Left kidney (tissue), 2 donors: ENCODE data around the gene ZKSCAN1. TPM values are rescaled to one million over a fixed set of nuclear protein-coding genes. Genes with fewer than 3 reads are reported as not detected.

ENCODE experiments used
- DNase-seq: peaks from one replicate; pipeline ENCODE4 v3.0.0-alpha.2; 2013
- polyA plus RNA-seq: library from polyadenylated mRNA; unstranded; fragments of 120-200 nt; gene quantifications from one replicate; pipeline ENCODE4 v1.2.1, GENCODE V29; 2013; ENCODE audit not compliant: insufficient read length

ZKSCAN1 gene
- polyA plus RNA-seq, 1 donor = 76.7 TPM

DNA sequence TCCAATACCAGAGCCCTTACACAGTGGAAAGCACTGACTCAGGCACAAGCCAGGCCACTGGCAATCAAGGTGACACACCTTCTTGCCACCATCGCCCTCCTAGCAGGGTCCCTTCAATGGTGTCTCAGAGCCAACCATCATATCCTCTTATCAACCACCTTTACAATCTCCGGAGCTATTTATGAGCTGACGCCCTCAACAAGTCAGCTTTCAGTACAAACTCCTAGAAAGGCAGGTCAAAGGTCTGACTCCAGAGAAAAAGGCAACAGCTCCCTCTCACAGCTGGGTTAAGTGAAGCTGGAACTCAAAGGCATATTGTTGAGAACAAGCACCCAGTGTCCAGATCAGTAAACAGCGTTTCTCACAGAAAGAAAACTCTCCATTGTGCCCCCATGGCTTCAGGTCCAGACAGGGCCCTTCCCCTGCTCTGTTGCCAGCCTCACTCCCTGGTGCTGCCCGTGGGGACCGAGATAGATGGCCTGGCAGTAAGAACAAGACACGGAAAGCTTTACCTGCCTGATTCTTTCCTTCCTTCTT, 63.7 kb downstream of the ZKSCAN1 start:
- no peak for DNase-seq

DNA sequence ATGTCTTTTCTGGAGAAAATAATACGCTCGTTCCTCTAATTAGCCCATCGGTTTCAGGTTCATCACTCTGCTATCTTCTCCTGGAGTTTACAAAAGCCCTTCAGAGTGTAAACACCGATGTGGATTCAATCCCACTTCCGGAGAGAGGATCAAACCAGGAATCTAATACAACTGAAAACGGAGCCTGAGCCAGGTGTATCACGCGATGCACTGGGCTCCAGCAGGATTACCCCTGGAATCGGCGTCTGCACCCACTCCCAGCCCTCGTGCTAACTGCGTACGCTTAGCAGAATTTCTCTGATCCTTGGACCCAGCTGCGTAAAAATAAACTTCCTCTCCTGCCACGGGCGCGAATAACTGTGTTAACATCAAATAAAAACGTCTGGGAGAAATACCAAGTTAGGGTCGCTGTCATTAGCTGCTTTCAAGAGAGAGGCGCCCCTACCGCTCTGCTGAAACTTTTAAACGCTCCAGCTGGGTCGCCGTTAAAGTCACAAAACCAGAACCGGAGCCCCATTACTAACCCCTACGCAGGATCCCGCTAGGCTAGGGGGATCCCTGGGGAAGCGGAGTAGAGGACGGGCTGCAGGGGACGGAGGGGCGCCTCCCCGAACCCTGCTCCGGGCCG, 65.6 kb downstream of the ZKSCAN1 start:
- peak; percentile 19 for DNase-seq

DNA sequence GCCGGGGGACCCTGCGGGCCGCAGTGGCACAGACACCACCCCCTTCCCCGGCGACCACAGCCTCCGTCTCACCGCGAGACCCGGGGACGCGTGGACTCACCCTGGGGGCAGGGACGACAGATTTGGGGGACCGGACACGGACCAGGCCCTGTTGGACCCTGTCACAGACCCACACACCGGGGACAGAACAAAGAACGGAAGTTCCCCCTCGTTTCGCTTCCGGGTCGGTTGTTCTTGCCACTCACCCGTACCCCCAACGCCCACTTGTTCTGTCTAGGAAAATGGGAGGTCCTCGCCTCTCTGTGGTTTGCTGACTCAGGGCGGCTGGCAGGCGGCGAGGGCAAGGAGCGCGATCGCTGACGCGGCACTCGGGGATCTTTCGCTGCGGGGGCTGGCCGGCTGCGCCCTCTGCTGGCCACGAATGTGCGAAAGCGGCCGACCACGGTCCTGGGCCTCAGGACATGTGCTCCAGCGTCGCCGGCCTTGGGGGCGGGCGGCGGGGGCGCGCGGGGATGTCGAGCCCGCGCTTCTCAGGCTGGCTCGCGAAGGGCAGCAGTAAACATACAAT, 66.2 kb downstream of the ZKSCAN1 start, which contains the start of gene ZNF3:
TSS of gene ZNF3 (minus strand) at position 189 of the 568 bp plus-strand sequence. CDS start 4,366 bp downstream, outside the sequence.
- DNase-seq = peak; percentile 99

DNA sequence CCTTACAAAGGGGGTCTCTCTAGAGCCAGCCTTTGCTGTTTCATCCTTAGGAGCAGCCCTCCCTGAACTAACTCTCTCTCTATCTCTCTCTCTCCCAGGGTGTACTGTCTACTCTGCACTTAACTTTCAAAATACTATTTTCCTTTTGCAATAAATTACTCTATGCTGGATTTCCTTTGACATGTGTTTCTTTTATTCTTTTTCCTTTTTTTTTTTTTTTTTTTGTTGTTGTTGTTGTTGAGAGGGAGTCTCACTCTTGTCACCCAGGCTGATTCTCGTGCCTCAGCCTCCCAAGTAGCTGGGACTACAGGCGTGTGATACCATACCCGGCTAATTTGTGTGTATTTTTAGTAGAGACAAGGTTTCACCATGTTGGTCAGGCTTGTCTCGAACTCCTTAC, 67.6 kb downstream of the ZKSCAN1 start:
- no peak for DNase-seq

DNA sequence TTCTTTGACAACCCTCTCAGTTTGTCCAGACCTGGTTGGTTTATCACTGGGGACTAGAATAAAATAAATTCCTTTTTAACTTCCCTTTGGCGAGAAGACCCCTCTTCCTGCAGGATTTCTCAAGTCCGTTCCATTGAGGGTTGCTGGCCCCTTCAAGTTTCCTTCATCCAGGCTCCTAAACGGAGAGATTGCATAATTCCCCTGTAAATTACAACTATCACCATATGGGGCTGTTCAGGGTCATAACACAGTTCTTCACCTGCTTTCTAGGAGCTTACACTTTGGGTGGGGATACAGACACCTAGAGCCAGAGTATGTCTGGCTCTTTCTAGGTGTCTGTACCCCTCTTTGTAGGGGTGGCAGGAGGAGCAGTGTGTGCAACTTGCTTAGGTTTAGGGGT, 70.1 kb downstream of the ZKSCAN1 start:
- no peak for DNase-seq

DNA sequence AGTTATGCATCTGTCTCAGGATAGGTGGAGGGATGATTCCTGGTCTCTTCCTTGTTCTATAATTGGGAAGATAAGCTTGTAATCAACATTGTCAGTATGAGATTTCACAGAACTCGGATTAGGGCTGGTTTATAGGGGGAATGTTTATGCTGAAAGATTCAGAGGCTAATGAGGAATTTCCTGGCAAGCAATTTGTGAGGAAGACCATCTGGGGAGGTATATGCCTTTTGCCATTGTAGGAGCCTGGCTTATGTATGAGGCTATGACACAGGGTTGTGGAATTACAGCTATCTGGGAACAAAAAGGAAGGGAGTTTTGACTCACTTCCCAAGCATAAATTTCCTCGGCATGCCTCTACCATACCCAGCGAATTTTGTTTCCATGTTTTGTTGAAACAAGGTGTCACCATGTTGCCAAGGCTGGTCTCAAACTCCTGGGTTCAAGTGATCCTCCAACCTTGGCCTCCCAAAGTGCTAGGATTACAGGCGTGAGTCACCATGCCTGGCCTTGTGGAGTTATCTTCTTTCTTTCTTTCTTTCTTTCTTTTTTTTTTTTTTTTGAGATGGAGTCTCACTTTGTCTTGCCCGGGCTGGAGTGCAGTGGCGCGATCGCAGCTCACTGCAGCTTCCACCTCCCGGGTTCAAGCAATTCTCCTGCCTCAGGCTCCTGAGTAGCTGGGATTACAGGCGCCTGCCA, 71.8 kb downstream of the ZKSCAN1 start:
- DNase-seq = peak; percentile 33

- no peak for DNase-seq
Measured at GRCh38 chr7:100088095-100088620, 72.8 kb downstream of the ZKSCAN1 start.

- DNase-seq = peak; percentile 76
Measured at GRCh38 chr7:100088621-100089457, 73.4 kb downstream of the ZKSCAN1 start, which contains the start of gene COPS6. Gene COPS6 (plus strand): TSS chr7:100088969. CDS start chr7:100088991, 22 bp downstream.

DNA sequence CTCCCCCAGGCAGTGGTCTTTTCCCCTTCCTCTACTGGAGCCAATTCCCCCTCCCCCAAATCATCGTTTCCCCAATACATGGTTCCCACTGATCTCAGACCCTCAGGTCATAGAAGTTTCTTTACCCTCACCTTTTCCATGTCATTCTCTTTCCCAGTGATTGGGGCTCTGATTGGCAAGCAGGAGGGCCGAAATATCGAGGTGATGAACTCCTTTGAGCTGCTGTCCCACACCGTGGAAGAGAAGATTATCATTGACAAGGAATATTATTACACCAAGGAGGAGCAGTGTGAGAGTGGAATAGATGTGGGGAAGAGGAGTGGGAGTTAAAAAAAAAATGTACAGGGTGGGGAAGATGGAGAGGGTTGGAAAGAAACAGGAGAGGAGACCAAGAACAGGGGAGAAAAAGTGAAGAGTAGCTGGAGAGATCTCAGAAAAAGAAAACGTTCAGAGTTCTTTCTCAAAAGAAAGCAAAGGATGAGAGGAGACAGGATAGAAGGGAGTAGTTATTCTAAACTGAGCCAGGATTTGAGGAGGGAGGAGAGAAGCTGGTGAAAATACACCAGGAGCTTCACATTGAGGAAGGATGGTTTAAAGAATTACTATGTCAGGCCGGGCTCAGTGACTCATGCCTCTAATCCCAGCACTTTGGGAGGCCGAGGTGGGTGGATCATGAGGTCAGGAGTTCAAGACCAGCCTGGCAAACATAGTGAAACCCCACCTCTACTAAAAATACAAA, 74.2 kb downstream of the ZKSCAN1 start:
- no peak for DNase-seq

- no peak for DNase-seq
Measured at GRCh38 chr7:100090527-100091410, 75.4 kb downstream of the ZKSCAN1 start.

Other genes starting within 250 kb of the ZKSCAN1 start
- 0.42 TPM for gene CYP3A4, start 231.4 kb upstream of the ZKSCAN1 start, polyA plus RNA-seq
- gene CYP3A43, start 187.6 kb upstream of the ZKSCAN1 start, polyA plus RNA-seq = 0.38 TPM
- gene OR2AE1, start 138.6 kb upstream of the ZKSCAN1 start, polyA plus RNA-seq = 0.22 TPM
- gene TRIM4, start 96.1 kb upstream of the ZKSCAN1 start, polyA plus RNA-seq = 37.0 TPM
- gene GJC3, start 86.0 kb upstream of the ZKSCAN1 start, polyA plus RNA-seq = 0.73 TPM
- 51.8 TPM for gene AZGP1, start 39.6 kb upstream of the ZKSCAN1 start, polyA plus RNA-seq
- gene ZSCAN21, start 34.2 kb downstream of the ZKSCAN1 start, polyA plus RNA-seq = 24.7 TPM
- 60.6 TPM for gene ZNF3, start 66.1 kb downstream of the ZKSCAN1 start, polyA plus RNA-seq
- gene COPS6, start 73.4 kb downstream of the ZKSCAN1 start, polyA plus RNA-seq = 126 TPM
- gene MCM7, start 85.8 kb downstream of the ZKSCAN1 start, polyA plus RNA-seq = 177 TPM
- gene AP4M1, start 86.0 kb downstream of the ZKSCAN1 start, polyA plus RNA-seq = 33.2 TPM
- gene TAF6, start 103.8 kb downstream of the ZKSCAN1 start, polyA plus RNA-seq = 67.9 TPM
- gene CNPY4, start 104.0 kb downstream of the ZKSCAN1 start, polyA plus RNA-seq = 46.7 TPM
- gene MBLAC1, start 111.4 kb downstream of the ZKSCAN1 start, polyA plus RNA-seq = 1.3 TPM
- gene LAMTOR4, start 133.3 kb downstream of the ZKSCAN1 start, polyA plus RNA-seq = 91.2 TPM
- gene TRAPPC14, start 143.1 kb downstream of the ZKSCAN1 start, polyA plus RNA-seq = 22.3 TPM
- 6.2 TPM for gene GAL3ST4, start 153.0 kb downstream of the ZKSCAN1 start, polyA plus RNA-seq
- gene GPC2, start 161.8 kb downstream of the ZKSCAN1 start, polyA plus RNA-seq = 11.5 TPM
- 30.7 TPM for gene STAG3, start 162.3 kb downstream of the ZKSCAN1 start, polyA plus RNA-seq
- gene PVRIG, start 204.4 kb downstream of the ZKSCAN1 start, polyA plus RNA-seq = 9.7 TPM